Fibroblast of skin of left quadriceps (primary cell): Measurements from ENCODE around the gene JADE1.
A peak's percentile ranks its signal among the peaks of the same experiment; 100 is the strongest.

ENCODE experiments used
- DNase-seq, 2 experiments: peaks; one replicate each; pipeline ENCODE4 v3.0.0-alpha.2; 2013; ENCODE audit warnings: low read depth in 2 of 2

Gene JADE1

DNA sequence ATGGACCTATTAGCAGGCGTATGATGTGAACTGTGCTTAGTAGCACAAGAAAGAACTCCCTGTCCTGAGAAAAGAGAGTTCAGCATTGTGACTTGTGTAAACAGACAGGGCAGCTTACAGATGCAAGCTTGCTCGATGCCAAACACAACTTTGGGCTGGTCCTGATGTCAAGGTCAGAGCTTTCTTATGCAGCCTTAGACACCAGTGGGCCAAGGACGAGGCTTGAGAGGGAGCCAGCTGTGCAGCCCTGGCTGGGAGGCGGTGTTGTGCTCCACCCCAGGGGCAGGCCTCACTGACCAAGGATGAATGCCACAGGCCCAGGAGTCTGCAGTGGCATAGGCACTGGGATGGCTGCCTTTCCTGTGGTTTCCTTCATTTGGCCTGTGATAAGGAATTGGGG lies 35.4 kb downstream of the JADE1 start:
- DNase-seq, result no peak

- DNase-seq, result no peak
Observed at GRCh38 chr4:128846063-128846462, 36.6 kb downstream of the JADE1 start.

DNA sequence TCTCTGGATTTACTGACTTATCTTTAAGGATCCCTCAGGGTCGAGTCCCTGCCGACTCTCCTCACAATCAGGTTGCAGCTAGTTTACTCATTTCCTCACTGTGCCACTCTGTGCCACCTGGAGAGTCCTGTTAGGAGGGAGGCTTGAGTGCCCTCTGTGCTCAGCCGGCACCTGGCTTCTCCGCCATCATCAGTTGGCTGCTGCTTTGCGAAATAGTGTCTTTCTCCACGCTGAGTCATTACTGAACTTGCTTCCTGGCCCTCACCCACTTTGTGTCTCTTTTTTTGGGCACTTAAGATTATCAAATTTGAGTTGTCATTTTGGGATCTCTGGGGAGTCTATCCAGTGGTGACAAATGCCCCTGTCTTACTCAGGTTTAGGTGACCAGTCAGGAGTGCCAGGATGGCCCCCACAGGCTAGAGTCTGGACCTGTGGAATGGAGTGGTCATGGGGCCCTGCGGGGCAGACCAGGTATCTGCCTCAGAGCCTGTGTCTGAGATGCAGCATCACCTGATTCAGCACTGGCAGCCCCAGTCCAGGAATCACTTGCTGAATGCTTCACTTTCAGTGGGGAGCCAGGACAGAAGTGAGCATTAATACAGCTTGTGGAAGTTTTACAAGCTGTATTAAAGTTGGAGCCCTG lies 37.7 kb downstream of the JADE1 start:
- no peak for DNase-seq

DNA sequence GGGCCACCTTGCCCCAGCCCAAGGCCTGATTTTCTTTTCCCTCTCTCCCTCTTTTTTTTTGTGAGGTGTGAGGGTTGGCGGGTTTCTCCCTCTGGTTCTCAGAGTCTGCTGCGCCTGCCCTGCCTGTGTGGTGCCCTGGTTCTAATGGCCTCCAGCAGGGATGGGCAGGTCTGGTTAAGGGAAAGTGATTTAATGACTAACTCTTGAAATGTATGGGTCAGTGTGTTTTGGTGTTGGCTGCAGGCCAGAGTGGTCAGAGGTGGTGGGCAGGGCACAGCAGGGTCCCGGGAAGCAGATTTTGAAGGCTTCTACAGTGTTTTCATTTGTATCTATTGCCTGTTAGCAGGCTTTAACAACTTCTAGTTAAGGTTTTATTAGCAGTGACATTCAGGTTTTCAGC lies 39.0 kb downstream of the JADE1 start:
- DNase-seq, result no peak

GRCh38 chr4:128850252-128850651 lies 40.8 kb downstream of the JADE1 start:
- no peak for DNase-seq

GRCh38 chr4:128853741-128854140 lies 44.2 kb downstream of the JADE1 start:
- no peak for DNase-seq

- peak; percentile 59 to 60 for DNase-seq
Observed at GRCh38 chr4:128854433-128854832, 44.9 kb downstream of the JADE1 start.

- DNase-seq, result no peak
Observed at GRCh38 chr4:128855621-128856020, 46.1 kb downstream of the JADE1 start.

- DNase-seq, result no peak
Observed at GRCh38 chr4:128856246-128856645, 46.7 kb downstream of the JADE1 start.

DNA sequence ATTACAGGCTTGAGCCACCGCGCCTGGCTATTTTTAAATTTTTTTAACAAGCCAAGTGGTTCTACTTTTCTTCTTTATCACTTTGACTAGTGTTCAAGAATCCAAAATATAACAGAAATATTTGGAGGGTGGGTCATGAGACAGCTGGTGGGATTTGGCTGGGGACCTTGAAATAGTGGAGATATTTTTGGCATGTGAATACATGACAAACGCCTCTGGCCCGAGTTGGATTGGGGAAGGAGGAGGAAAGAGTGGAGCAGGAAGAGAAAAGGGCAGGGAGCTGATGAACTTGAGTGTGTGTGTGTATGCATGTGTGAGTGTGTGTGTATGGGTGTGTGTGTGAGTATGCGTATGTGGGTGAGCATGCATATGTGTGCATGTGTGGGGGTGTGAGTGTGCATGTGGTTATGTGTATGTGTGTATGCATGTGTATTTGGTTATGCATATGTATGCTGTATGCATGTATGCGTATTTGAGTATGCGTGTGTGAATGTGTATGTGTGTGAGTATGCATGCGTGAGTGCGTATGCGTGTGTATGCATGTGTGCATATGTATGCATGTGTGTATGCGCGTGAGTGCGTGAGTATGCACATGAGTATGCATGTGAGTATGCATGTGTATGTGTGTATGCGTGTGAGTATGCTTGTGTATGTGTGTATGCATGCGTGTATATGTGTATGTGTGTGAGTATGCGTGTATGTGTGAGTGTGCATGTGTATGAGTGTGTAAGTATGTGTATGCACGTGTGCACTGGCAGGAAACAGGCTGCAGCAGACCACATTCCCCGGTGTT lies 49.6 kb downstream of the JADE1 start:
- DNase-seq, result peak; percentile 72 to 79

- peak; percentile 83 to 86 for DNase-seq
Observed at GRCh38 chr4:128859887-128860677, 50.6 kb downstream of the JADE1 start.

GRCh38 chr4:128861856-128862518 lies 52.5 kb downstream of the JADE1 start:
- DNase-seq, result no peak

GRCh38 chr4:128862608-128863311 lies 53.3 kb downstream of the JADE1 start:
- no peak for DNase-seq

DNA sequence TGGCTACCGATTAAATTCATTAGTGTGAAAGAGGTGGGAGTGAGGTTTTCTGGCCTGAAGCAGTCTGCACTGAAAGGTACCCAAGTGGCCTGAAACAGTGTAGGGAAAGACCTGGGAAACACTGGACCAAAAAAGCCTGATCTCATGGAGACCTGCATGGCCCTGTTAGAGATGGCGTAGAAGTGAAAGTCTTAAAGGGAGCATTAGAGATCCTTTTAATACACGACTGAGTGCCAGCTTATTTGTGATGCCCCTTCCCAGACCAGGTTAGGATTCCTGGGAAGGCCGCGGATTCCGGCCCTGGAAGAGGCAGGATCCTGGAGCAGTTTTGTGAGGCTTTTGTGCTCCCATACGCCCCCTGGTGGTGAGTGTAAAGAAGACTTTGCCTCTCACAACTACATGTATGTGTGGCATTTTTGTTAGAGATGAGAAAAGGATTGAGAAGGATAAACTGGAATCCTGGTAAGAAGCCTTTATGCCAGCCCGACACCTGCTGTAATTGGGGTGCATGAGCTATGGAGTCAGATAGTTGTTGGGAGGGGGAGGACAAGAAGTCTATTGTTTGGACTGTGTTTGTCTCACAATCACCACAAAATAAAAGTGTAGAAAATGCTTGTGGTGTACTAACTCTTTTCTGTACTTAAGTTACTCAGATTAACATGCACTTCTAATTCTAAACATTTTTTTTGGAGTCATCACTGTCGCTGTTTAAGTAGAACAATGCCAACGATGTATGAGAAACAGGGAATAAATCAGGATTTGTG lies 54.0 kb downstream of the JADE1 start:
- DNase-seq, result peak; percentile 60 to 62

DNA sequence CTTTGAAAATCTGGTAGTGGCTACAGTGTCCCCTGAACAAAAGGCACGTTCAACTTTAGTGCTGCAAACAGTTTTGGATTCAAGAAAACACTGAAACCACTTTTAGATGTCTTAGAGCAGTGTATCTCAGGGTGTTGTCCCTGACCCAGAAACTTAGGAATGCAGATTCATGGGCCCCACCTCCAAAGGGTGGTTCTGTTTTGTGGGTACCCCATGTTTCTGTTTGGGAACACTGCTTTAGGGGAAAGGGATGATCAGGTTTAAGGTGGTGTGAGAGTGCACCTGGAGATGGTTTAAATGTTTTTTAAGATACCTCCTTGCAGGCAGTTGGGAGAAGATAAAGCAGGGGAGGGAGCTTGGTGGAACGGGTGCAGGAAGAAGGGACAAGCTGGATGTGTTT lies 55.6 kb downstream of the JADE1 start:
- DNase-seq, result no peak

GRCh38 chr4:128866269-128866668 lies 56.8 kb downstream of the JADE1 start:
- DNase-seq, result no peak

DNA sequence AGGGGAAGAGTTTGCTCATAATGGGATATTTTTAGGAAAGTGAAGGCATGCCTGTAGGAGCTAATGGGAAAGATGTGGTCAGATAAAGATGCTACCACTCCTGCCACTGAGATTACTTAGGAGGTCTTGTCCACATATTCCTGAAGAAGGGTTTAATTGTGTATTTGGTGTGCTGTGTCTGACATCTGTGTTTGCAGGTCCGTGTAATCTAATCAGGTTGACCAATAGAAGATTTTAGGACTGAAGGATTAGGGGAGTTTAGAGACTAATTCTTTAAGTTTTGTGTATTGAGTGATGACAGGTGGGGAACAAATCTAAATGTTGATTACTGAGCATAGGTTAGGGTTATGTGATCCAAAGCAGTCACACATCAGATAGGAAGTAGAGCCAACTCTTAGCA lies 57.2 kb downstream of the JADE1 start:
- no peak for DNase-seq

DNA sequence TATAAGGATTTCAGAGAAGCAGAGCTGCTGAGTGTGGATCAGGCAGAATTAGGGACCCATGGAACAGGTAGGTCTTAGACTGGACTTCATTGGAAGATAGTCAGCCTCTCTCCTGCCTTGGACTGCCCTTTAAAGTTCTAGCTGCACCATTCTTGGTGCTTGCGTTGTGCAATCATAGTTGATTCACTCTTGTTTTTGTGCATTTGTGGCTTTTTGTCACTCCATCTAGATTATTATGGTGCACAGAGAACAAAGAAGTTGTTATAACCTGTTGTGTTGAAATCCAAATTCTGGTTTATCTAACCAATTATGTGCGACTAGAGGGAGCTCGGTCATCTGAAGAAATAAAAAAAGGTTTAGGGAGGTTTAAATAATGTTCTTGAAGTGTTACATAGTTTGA lies 59.3 kb downstream of the JADE1 start:
- DNase-seq, result no peak

DNA sequence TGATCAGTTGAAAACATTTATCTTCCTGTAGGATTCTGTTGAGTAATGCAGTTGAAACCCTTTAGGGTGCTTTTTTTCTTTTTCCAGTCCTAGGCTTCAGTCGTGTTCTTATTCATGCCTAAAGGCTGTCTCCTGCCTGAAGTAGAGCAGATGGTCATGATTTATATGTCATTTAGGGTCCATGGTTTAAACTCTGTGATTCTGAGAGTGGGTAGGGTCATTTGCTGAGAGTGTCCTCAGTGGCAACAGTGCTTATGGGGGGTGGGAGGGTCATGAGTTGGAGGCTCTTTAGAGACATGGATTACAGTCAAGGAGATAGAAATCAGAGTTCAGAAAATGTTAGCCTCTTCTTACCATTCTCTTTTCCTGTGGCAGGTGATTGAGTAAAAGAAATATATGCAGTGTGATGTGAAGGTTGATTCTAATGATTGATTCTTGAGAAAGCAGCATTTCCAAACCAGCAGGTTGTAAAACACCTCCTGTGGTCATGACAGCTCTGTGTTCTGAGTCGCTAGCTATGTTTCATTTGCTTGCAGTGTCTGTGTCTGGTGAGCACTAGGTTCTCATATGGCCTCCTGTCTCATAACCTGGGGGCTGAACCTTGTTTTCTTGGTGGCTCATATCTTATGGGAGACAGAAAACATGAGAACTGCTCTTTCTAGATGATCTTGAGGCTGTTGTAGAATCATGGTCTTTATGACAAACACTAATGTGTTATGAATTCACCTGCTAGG lies 60.4 kb downstream of the JADE1 start:
- DNase-seq, result no peak

GRCh38 chr4:128871948-128872347 lies 62.4 kb downstream of the JADE1 start:
- peak; percentile 62 to 63 for DNase-seq
